Liver (tissue), 3 donors: ENCODE measurements around the gene TK1.

Source experiments
- CTCF ChIP-seq: fragments of 150-350 bp; IDR thresholded peaks from 2 replicates; pipeline ENCODE4 v1.5.1; 2017; ENCODE audit warnings: improper control_type of control experiment, low read depth, low read length; ENCODE audit not compliant: missing input control
- JUND ChIP-seq, 2 donors: IDR thresholded peaks; 2 replicates each; pipeline ENCODE4 v1.6.1; 2016; ENCODE audit warnings: antibody characterized with exemption in 2 of 2
- RXRA ChIP-seq, 2 donors: IDR thresholded peaks; 2 replicates each; pipeline ENCODE4 v1.6.1; 2017 to 2018; ENCODE audit warnings: antibody characterized with exemption in 2 of 2, mild to moderate bottlenecking in 1 of 2
- donor health status: healthy.
- donor health status: healthy.

- peak in 1 of 2 donors; percentile 45 for TF ChIP-seq JUND (IDR thresholded peaks at IDR 0.05)
- TF ChIP-seq RXRA (IDR thresholded peaks at IDR 0.05) = peak; percentile 88 to 93
- no peak for TF ChIP-seq CTCF
These were observed 2.0 kb downstream of the TK1 start for GRCh38 chr17:78184868-78185267.
